Type B pancreatic cell (in vitro differentiated cells): ENCODE results near the gene EEF1A2. TPM values are rescaled to one million over a fixed set of nuclear protein-coding genes. Genes with fewer than 3 reads are reported as not detected.

Source experiments
- DNase-seq: peaks from one replicate; pipeline ENCODE4 v3.0.0; 2021; ENCODE audit warnings: mixed read lengths; ENCODE audit not compliant: unreplicated experiment; ENCODE audit errors: extremely low spot score
- H3K27ac Mint-ChIP-seq: 2 replicates; pipeline ENCODE4 v1.8.0; 2021; ENCODE audit warnings: mild to moderate bottlenecking, mixed read lengths
- H3K27me3 Mint-ChIP-seq: 2 replicates; pipeline ENCODE4 v1.8.0; 2021; ENCODE audit warnings: mixed read lengths
- H3K36me3 Mint-ChIP-seq: 2 replicates; pipeline ENCODE4 v1.8.0; 2021; ENCODE audit warnings: mixed read lengths
- H3K4me1 Mint-ChIP-seq: one replicate; pipeline ENCODE4 v1.8.0; 2021; ENCODE audit warnings: mixed read lengths; ENCODE audit not compliant: unreplicated experiment
- H3K4me3 Mint-ChIP-seq: 2 replicates; pipeline ENCODE4 v1.8.0; 2021; ENCODE audit warnings: mild to moderate bottlenecking, mixed read lengths
- H3K9me3 Mint-ChIP-seq: 2 replicates; pipeline ENCODE4 v1.8.0; 2021; ENCODE audit warnings: mixed read lengths
- CTCF ChIP-seq: fragments of 200-600 bp; sonication (generic); conservative IDR thresholded peaks from 2 replicates; pipeline ENCODE4 v1.5.0; 2021; ENCODE audit warnings: antibody characterized with exemption, mild to moderate bottlenecking
- total RNA-seq: library from RNA; stranded (reverse); gene quantifications from 2 replicates; pipeline ENCODE4 v1.2.1, GENCODE V29; 2021; ENCODE audit warnings: low replicate concordance

EEF1A2 gene
- total RNA-seq, 1 donor from 2014 or later = 20.5 TPM

DNA sequence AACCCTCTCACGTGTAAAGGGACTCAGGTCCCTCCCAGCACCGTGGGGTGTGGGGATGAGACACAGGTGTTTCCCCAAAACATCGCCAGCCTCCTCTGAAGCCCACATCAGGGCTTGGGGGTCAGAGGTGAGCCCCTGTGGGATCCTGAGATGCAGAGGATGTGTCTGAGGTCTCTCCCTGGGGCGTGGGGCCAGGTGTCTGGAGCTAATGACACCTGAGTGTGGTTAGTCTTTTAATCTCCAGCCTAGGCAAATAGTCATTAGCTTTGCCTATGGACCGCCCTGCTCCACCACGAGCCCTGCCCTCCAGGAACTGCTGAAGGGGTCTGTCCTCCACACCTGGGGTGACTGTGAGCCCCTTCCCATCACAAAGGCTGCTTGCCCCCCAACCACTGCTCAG lies 46.9 kb upstream of the EEF1A2 start:
- H3K9me3 Mint-ChIP-seq = no peaks in the 10 kb centered on the region
- H3K4me3 Mint-ChIP-seq = no peak overlapping the region
- DNase-seq = no peak
- peaks cover 3% of the 10 kb centered on the region for H3K27me3 Mint-ChIP-seq
- TF ChIP-seq CTCF = no peak
- H3K4me1 Mint-ChIP-seq = peaks cover 4% of the 10 kb centered on the region
- no peak overlapping the region for H3K27ac Mint-ChIP-seq
- H3K36me3 Mint-ChIP-seq = no peaks in the 10 kb centered on the region

DNA sequence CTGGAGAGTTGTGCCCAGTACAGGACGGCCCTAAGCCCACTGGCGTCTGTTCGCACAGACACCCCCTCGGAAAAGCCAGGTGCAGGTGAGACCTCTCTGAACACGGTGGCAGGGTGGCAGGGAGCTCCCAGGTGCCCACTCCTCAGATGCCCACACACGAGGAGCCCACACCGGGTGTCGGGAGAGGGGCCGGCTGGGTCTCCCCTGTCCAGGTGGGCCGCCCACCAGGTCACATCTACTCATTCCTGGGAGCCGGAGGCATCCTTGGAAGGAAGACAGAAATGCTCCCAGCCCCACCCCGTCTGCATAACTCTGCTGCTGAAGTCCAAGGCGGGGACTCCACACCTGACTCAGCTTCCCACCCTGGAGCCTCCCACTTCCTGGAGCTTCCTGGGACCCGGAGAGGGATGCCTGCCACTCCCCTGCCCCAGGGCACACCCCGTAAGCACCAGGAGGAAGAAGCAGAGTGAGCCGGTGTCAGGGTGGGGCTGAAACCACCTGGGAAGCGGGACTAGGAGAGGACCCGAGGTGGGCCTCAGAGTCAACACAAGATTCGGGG lies 46.2 kb upstream of the EEF1A2 start:
- no peak for TF ChIP-seq CTCF
- H3K27me3 Mint-ChIP-seq = peaks cover 3% of the 10 kb centered on the region
- no peak overlapping the region for H3K27ac Mint-ChIP-seq
- no peaks in the 10 kb centered on the region for H3K9me3 Mint-ChIP-seq
- no peak overlapping the region for H3K4me3 Mint-ChIP-seq
- no peaks in the 10 kb centered on the region for H3K36me3 Mint-ChIP-seq
- H3K4me1 Mint-ChIP-seq = peaks cover 4% of the 10 kb centered on the region
- DNase-seq = no peak

DNA sequence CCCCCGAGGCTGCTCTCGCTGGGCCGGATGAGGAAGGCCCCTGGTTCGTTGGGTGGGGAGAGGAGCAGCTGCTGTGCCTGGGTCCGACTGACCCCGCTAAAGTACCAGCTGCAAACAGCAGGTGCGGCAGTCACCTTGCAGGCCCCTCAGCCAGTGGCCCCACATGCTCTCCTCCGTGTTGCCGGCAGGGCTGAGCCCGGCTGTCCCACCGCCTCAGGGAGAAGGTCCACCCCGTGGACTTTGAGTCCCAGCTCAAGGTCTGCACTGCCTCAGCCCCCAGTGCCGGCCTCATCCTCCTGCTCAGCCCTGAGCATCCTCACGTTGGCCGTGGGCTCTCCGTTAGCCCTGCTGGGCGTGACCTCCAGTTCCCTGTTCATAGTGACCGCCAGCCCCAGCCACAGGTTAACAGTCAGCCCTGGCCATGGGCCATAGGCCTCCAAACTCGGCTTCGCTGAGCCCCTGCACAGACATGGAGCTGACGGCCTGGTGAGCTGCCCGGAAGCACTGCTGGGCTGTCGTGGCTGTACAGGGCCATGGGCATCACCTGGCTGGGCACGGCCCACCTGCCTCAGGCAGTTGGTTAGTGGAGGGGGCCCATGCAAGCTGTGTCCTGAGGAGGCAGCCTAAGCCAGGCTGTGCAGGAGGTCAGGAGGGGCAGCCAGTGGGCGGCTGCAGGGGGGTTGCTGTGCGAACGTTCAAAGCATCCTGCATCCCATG lies 45.5 kb upstream of the EEF1A2 start:
- peaks cover 3% of the 10 kb centered on the region for H3K27me3 Mint-ChIP-seq
- H3K36me3 Mint-ChIP-seq = no peaks in the 10 kb centered on the region
- no peak for TF ChIP-seq CTCF
- H3K27ac Mint-ChIP-seq = no peak overlapping the region
- H3K4me3 Mint-ChIP-seq = no peak overlapping the region
- H3K4me1 Mint-ChIP-seq = peaks cover 4% of the 10 kb centered on the region
- no peak for DNase-seq
- H3K9me3 Mint-ChIP-seq = no peaks in the 10 kb centered on the region

- Mint-ChIP-seq H3K27me3 (peaks cover 3% of the 10 kb centered on the region), H3K36me3 (no peaks in the 10 kb centered on the region), H3K4me1 (peaks cover 4% of the 10 kb centered on the region), H3K27ac (no peak overlapping the region), H3K9me3 (no peaks in the 10 kb centered on the region), H3K4me3 (no peak overlapping the region)
- DNase-seq = no peak
- TF ChIP-seq CTCF = no peak
These were observed 44.9 kb upstream of the EEF1A2 start for GRCh38 chr20:63543733-63544132.

DNA sequence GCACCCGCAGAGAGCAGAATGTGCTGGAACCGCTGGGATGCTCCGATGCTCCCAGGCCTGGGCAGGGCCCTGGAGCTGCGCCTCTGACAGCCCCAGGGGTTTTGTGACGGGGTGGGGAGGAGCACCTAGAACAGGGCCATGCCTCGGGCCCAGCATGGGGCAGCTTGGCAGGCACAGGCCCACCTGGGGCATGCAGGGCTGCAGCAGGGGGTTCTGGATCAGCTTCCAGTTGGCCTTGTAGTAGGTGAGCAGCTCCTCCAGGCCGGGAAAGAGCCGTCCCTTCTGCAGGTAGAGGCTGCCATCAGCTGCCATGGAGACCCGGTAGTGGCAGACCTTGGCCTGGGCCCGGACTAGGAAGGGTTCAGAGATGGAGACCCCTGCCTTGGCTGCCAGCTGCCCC lies 44.2 kb upstream of the EEF1A2 start:
- H3K9me3 Mint-ChIP-seq = no peaks in the 10 kb centered on the region
- H3K36me3 Mint-ChIP-seq = no peaks in the 10 kb centered on the region
- no peak overlapping the region for H3K27ac Mint-ChIP-seq
- H3K4me1 Mint-ChIP-seq = peaks cover 4% of the 10 kb centered on the region
- peaks cover 3% of the 10 kb centered on the region for H3K27me3 Mint-ChIP-seq
- no peak for TF ChIP-seq CTCF
- H3K4me3 Mint-ChIP-seq = no peak overlapping the region
- no peak for DNase-seq
